K562 (cell line): Measurements from ENCODE around the gene RABGAP1L. TPM values are rescaled to one million over a fixed set of nuclear protein-coding genes. Genes with fewer than 3 reads are reported as not detected.

Experiments
- ATF1 ChIP-seq, 2 experiments: fragments of 450-650 bp in 1 of 2; IDR thresholded peaks; 2 replicates each; pipeline ENCODE4 v1.6.1; 2016; ENCODE audit warnings: missing compliant biosample characterization in 1 of 2, missing genetic modification characterization in 1 of 2
- C11orf30 ChIP-seq: fragments of 450-650 bp; IDR thresholded peaks from 2 replicates; pipeline ENCODE4 v1.6.1; 2016; ENCODE audit warnings: low read depth, mild to moderate bottlenecking
- CREBBP ChIP-seq: IDR thresholded peaks from one replicate; pipeline ENCODE4 v1.6.1; 2012; ENCODE audit warnings: low read depth, mild to moderate bottlenecking, control low read depth, inconsistent platforms, low read length
- DIDO1 ChIP-seq: fragments of 450-650 bp; IDR thresholded peaks from 2 replicates; pipeline ENCODE4 v1.6.1; 2016; ENCODE audit warnings: low read depth, missing biosample characterization, missing genetic modification characterization
- E2F5 ChIP-seq: sonication (generic); formaldehyde crosslinking; IDR thresholded peaks from 2 replicates; pipeline ENCODE4 v1.8.0; 2022; ENCODE audit warnings: mild to moderate bottlenecking, missing genetic modification reagents
- ELF2 ChIP-seq: fragments of 250-450 bp; sonication (Bioruptor Pico); IDR thresholded peaks from 2 replicates; pipeline ENCODE4 v1.5.0; 2021; ENCODE audit warnings: mild to moderate bottlenecking
- EWSR1 ChIP-seq: fragments of 450-650 bp; IDR thresholded peaks from 2 replicates; pipeline ENCODE4 v1.6.1; 2018; ENCODE audit warnings: borderline replicate concordance, mild to moderate bottlenecking, low read depth, moderate library complexity; ENCODE audit not compliant: partially characterized antibody
- FOXM1 ChIP-seq, 2 experiments: fragments of 450-650 bp in 1 of 2; sonication (generic) in 1 of 2; formaldehyde crosslinking in 1 of 2; IDR thresholded peaks; 2 replicates each; pipeline versions ENCODE4 v1.6.1 to v1.9.0; 2017 to 2022; ENCODE audit warnings: low read depth in 2 of 2, mild to moderate bottlenecking in 2 of 2, missing genetic modification reagents in 1 of 2, moderate library complexity in 1 of 2
- HDAC2 ChIP-seq: fragments of 450-650 bp; IDR thresholded peaks from 2 replicates; pipeline ENCODE4 v1.6.1; 2016; ENCODE audit warnings: mild to moderate bottlenecking
- JUN ChIP-seq, 2 experiments: sonication (generic) in 1 of 2; formaldehyde crosslinking in 1 of 2; IDR thresholded peaks; 2 replicates each; pipeline versions ENCODE4 v1.6.1 to v1.8.0; 2012 to 2022; ENCODE audit warnings: borderline replicate concordance in 2 of 2, mild to moderate bottlenecking in 2 of 2, improper control_type of control experiment in 1 of 2, low read depth in 1 of 2, low read length in 1 of 2, missing genetic modification reagents in 1 of 2
- JUND ChIP-seq, 2 experiments: IDR thresholded peaks; 2 replicates in 1 of 2; 3 replicates in 1 of 2; pipeline ENCODE4 v1.6.1; 2011; ENCODE audit warnings: borderline replicate concordance in 2 of 2, low read depth in 2 of 2, low read length in 2 of 2, improper control_type of control experiment in 1 of 2, missing biosample characterization in 1 of 2, missing genetic modification characterization in 1 of 2, missing genetic modification reagents in 1 of 2
- KDM1A ChIP-seq, 2 experiments: fragments of 450-650 bp; IDR thresholded peaks; 2 replicates each; pipeline ENCODE4 v1.6.1; 2016; ENCODE audit warnings: mild to moderate bottlenecking in 2 of 2
- MTF1 ChIP-seq: fragments of 250-450 bp; sonication (Bioruptor Pico); IDR thresholded peaks from 2 replicates; pipeline ENCODE4 v1.9.0; 2021; ENCODE audit warnings: moderate library complexity, mild to moderate bottlenecking, inconsistent platforms, borderline replicate concordance
- NCOA4 ChIP-seq: fragments of 450-650 bp; IDR thresholded peaks from 2 replicates; pipeline ENCODE4 v1.6.1; 2018; ENCODE audit warnings: mild to moderate bottlenecking; ENCODE audit not compliant: partially characterized antibody
- NFRKB ChIP-seq: fragments of 450-650 bp; IDR thresholded peaks from 2 replicates; pipeline ENCODE4 v1.6.1; 2016; ENCODE audit warnings: low read depth
- NR3C1 ChIP-seq: sonication (generic); formaldehyde crosslinking; IDR thresholded peaks from 2 replicates; pipeline ENCODE4 v1.8.1; 2022; ENCODE audit warnings: missing genetic modification reagents
- PBX2 ChIP-seq, 2 experiments: IDR thresholded peaks in 1 of 2; conservative IDR thresholded peaks in 1 of 2; 2 replicates each; pipeline ENCODE4 v1.6.1; 2016; ENCODE audit warnings: low read depth in 2 of 2, mild to moderate bottlenecking in 1 of 2, missing compliant biosample characterization in 1 of 2, missing genetic modification characterization in 1 of 2, moderate library complexity in 1 of 2
- RBM17 ChIP-seq: fragments of 200-400 bp; formaldehyde crosslinking; IDR thresholded peaks from 2 replicates; pipeline ENCODE4 v1.6.1; 2017; ENCODE audit warnings: low read depth, mild to moderate bottlenecking, low read length, borderline replicate concordance
- RCOR1 ChIP-seq, 2 experiments: IDR thresholded peaks; 2 replicates each; pipeline ENCODE4 v1.6.1; 2012; ENCODE audit warnings: low read depth in 2 of 2, low read length in 2 of 2, borderline replicate concordance in 1 of 2, improper control_type of control experiment in 1 of 2
- SMARCA4 ChIP-seq: fragments of 450-650 bp; IDR thresholded peaks from 2 replicates; pipeline ENCODE4 v1.6.1; 2016
- ZNF24 ChIP-seq: fragments of 450-650 bp; IDR thresholded peaks from 2 replicates; pipeline ENCODE4 v1.6.1; 2016
- ZNF347 ChIP-seq: fragments of 450-650 bp; formaldehyde crosslinking; IDR thresholded peaks from 2 replicates; pipeline ENCODE4 v1.4.0; 2020; ENCODE audit warnings: low read depth, mild to moderate bottlenecking, moderate library complexity
- ZNF778 ChIP-seq: fragments of 450-650 bp; formaldehyde crosslinking; IDR thresholded peaks from 2 replicates; pipeline ENCODE4 v1.4.0; 2020; ENCODE audit warnings: mild to moderate bottlenecking, moderate library complexity
- polyA plus RNA-seq, 8 experiments: library from polyadenylated mRNA; depleted of rRNA in 4 of 8; stranded (reverse) in 5 of 8; unstranded in 3 of 8; fragments of >200 nt; fragmentation: Nextera tagmentation in 2 of 8; fragmentation: Illumina TruSeq in 1 of 8; extraction: Ambion mirVana in 2 of 8; extraction: Trizol in 1 of 8; gene quantifications; 2 replicates each; pipeline versions ENCODE4 v1.2.1 to v1.2.3, GENCODE V29; 2011 to 2014; ENCODE audit warnings: inconsistent platforms in 1 of 8, missing spikeins in 1 of 8
- total RNA-seq, 7 experiments: library from RNA; depleted of rRNA in 6 of 7; stranded (reverse); fragments of >200 nt in 6 of 7; fragmentation: Illumina TruSeq in 2 of 7; extraction: Trizol in 2 of 7; gene quantifications; 2 replicates each; pipeline versions ENCODE4 v1.2.1 to v1.2.3, GENCODE V29; 2011 to 2021; ENCODE audit warnings: low replicate concordance in 1 of 7

RABGAP1L gene
- total and polyA plus RNA-seq, 9 of the 15 experiments (the other 6 are each of a cell fraction or from before 2014, with no cell fraction given): 16.5 to 44.9 (median 26.7) TPM

- TF ChIP-seq ZNF347 (CRISPR knock-in tag): no peak
- TF ChIP-seq C11orf30: no peak
- TF ChIP-seq ELF2 (CRISPR knock-in tag): no peak
- peak; percentile 92 for TF ChIP-seq JUN (IDR thresholded peaks at IDR 0.05; ENCODE audit: borderline replicate concordance, low read depth, low read length)
- no peak for TF ChIP-seq JUN (CRISPR knock-in tag; IDR thresholded peaks at IDR 0.05; ENCODE audit: borderline replicate concordance)
- no peak for TF ChIP-seq E2F5 (CRISPR knock-in tag)
- TF ChIP-seq RCOR1 (IDR thresholded peaks at IDR 0.05; ENCODE audit: borderline replicate concordance in 1 of 2, low read depth in 2 of 2, low read length in 2 of 2): peak in 1 of 2 experiments; percentile 78; a peak in 1 of 4 replicates
- no peak for TF ChIP-seq EWSR1
- no peak for TF ChIP-seq NCOA4
- TF ChIP-seq NFRKB: 0 out of 2 replicates have a peak, but pooled peaks have one; percentile 34
- peak; percentile 91 for TF ChIP-seq SMARCA4
- TF ChIP-seq JUND (IDR thresholded peaks at IDR 0.05; ENCODE audit: borderline replicate concordance, low read depth, low read length): peak; percentile 94
- peak; percentile 93 for TF ChIP-seq JUND (tag; IDR thresholded peaks at IDR 0.05; ENCODE audit: borderline replicate concordance, low read depth, low read length)
- TF ChIP-seq NR3C1: no peak
- peak; percentile 14; the same call in 1 of the 2 replicates for TF ChIP-seq FOXM1 (IDR thresholded peaks at IDR 0.05; ENCODE audit: low read depth)
- no peak for TF ChIP-seq FOXM1 (CRISPR knock-in tag; IDR thresholded peaks at IDR 0.05; ENCODE audit: low read depth)
- TF ChIP-seq MTF1 (CRISPR knock-in tag): 0 out of 2 replicates have a peak, but pooled peaks have one; percentile 19
- no peak for TF ChIP-seq ZNF778 (CRISPR knock-in tag)
- TF ChIP-seq RBM17: no peak
- TF ChIP-seq DIDO1 (tag): no peak
- TF ChIP-seq PBX2 (CRISPR knock-in tag; IDR thresholded peaks at IDR 0.05; ENCODE audit: low read depth): no peak
- TF ChIP-seq PBX2 (tag; conservative IDR thresholded peaks at IDR 0.05; ENCODE audit: low read depth): peak; percentile 49; the same call in 1 of the 2 replicates
- 0 out of 2 replicates have a peak, but pooled peaks have one; percentile 38 for TF ChIP-seq HDAC2
- TF ChIP-seq ATF1 (CRISPR knock-in tag; IDR thresholded peaks at IDR 0.05): no peak
- TF ChIP-seq ATF1 (tag; IDR thresholded peaks at IDR 0.05): no peak
- peak; percentile 43 to 69; a peak in 3 of 4 replicates for TF ChIP-seq KDM1A (IDR thresholded peaks at IDR 0.05)
- no peak for TF ChIP-seq ZNF24
- TF ChIP-seq CREBBP: no peak
These were observed 6.1 kb upstream of the RABGAP1L start (continued) for GRCh38 chr1:174153085-174153824.
